ENCODE measurements around the gene SEMA6A. TPM values are rescaled to one million over a fixed set of nuclear protein-coding genes. Genes with fewer than 3 reads are reported as not detected.
A peak's percentile ranks its signal among the peaks of the same experiment; 100 is the strongest.

The SEMA6A gene
- total RNA-seq, 4 donors from 2014 or later: 2.5 to 6.5 (median 2.7) TPM

DNA sequence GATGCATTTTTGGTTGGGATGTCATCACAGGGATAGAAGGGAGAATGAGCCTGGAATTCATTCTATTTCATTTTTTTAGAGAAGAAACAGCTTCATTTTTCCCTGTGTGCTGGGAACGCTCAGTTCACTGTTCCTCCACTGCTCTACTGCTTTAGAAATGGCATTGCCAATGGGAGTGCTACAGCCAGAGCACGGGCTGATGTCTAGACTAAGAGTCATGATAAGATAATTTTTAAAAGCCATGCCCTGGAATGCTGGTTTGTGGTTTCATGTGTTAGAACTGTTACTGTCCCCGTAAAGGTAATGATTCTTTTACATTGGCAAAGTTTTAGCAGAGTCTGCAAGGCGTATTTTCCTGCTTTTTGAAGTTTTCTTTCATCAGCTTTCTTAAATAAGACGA, 119.6 kb downstream of the SEMA6A start:
- in situ Hi-C loops (cut with MboI; ENCODE audit: low sequenced_read_pairs in 4 of 4): no loop called here
- ATAC-seq: no peak

DNA sequence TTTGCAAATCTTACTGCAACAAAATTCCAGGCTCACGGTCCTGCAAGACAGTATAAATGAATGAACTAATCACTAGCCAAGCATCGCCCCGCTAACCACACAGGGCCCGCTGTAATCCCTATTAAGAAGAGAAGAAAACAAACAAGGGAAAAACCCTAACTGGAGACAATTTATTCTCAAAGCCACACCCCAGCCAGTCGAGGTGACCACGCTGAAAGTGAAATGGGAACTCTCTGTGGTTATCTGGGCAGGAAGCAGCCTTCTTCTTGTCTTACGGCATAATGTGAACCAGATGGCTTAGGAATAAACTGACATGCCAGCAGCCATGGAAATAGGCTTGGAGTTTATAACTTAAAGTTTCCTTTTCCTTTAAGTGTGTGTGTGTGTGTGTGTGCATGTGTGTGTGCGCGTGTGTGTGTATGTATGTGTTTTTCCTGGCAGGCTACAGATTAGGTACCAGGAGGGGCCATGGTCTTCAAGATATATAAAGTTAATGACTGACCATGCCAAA, 120.2 kb downstream of the SEMA6A start:
- DNase-seq (no peak), ATAC-seq (peak in 1 of 2 donors; percentile 46)
- in situ Hi-C loops (cut with MboI; ENCODE audit: low sequenced_read_pairs in 4 of 4) (no loop called here), intact Hi-C loops (cut with DNase I; ENCODE audit: low total_unique reads) (no loop called here)
- TF ChIP-seq POLR2A (IDR thresholded peaks at IDR 0.05) (no peak), CTCF (IDR thresholded peaks at IDR 0.05 in 4 of 5, conservative IDR thresholded peaks at IDR 0.05 in 1 of 5) (no peak)
- no peaks in the 10 kb centered on the region for H3K9me3 ChIP-seq
- no peaks in the 10 kb centered on the region for H3K36me3 ChIP-seq
- no peak overlapping the region for H3K27ac ChIP-seq
- no peaks in the 10 kb centered on the region for H3K27me3 ChIP-seq
- peaks cover 8 to 9% of the 10 kb centered on the region in 2 donors for H3K4me1 ChIP-seq
- no peak overlapping the region for H3K4me3 ChIP-seq

More for the DNA sequence above, 119.6 kb downstream of the SEMA6A start:
- Histone ChIP-seq H3K9me3 (no peaks in the 10 kb centered on the region), H3K4me1 (peaks cover 8 to 9% of the 10 kb centered on the region in 2 donors), H3K4me3 (no peak overlapping the region), H3K36me3 (no peaks in the 10 kb centered on the region), H3K27ac (no peak overlapping the region), H3K27me3 (no peaks in the 10 kb centered on the region)
- intact Hi-C loops (cut with DNase I; ENCODE audit: low total_unique reads): no loop called here
- DNase-seq: no peak
- TF ChIP-seq CTCF (IDR thresholded peaks at IDR 0.05 in 4 of 5, conservative IDR thresholded peaks at IDR 0.05 in 1 of 5) (no peak), POLR2A (IDR thresholded peaks at IDR 0.05) (no peak)

DNA sequence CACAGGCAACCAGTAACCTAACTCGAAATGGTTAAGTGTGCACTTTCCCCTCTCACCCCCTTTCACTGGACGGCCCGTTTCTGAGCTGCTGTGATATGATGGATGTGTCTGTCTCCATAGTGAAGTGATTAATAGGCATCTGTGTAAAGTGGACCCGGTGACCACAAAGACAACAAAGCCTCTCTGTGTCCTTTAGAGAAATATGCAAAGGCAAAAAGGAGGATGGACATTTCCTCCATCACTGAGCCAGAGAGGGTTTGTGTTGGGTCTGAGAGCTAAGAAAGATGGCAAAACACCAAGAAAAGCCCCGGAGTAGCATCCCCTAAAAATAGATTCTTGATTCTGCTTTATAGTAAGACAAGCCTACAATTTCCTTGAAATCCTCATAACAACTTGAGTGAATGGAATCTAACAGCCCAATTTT, 120.6 kb downstream of the SEMA6A start:
- Histone ChIP-seq H3K36me3 (no peaks in the 10 kb centered on the region), H3K4me1 (peaks cover 8 to 9% of the 10 kb centered on the region in 2 donors), H3K27me3 (no peaks in the 10 kb centered on the region), H3K27ac (no peak overlapping the region), H3K4me3 (no peak overlapping the region), H3K9me3 (no peaks in the 10 kb centered on the region)
- in situ Hi-C loops (cut with MboI; ENCODE audit: low sequenced_read_pairs in 4 of 4): no loop called here
- TF ChIP-seq CTCF (IDR thresholded peaks at IDR 0.05 in 4 of 5, conservative IDR thresholded peaks at IDR 0.05 in 1 of 5) (no peak), POLR2A (IDR thresholded peaks at IDR 0.05) (no peak)
- no peak for ATAC-seq
- DNase-seq: no peak
- intact Hi-C loops (cut with DNase I; ENCODE audit: low total_unique reads): no loop called here

DNA sequence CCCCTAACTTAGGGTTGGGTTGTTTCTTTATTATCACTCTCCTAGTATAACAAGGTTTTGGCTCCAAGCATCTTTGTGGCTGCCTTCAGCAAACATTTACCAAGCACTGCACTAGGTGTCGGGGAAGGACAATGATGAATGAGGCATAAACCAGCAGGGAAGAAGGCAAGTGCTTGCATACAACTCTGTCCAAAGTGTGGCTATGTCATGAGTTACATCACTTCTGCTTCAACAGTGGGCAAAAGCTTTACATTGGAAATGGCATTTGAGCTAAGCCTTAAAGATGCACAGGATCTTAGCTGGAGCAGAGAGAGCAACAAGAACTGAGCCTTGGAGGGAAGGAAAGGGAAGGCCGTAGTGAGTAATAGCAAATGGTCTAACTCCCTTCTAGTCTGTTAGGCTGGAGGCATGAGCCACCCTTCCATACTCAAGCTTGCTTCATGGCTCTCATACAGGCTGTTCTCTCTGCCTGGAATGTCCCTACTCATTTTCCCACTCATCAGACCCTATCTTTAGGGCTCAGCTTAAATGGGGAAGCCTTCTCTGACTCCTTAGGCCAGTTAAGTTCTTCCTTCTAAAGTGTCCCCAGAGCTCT, 121.8 kb downstream of the SEMA6A start:
- DNase-seq (no peak), ATAC-seq (no peak)
- Histone ChIP-seq H3K9me3 (no peaks in the 10 kb centered on the region), H3K27ac (no peak overlapping the region), H3K27me3 (no peaks in the 10 kb centered on the region), H3K36me3 (no peaks in the 10 kb centered on the region), H3K4me1 (peaks cover 8 to 9% of the 10 kb centered on the region in 2 donors), H3K4me3 (no peak overlapping the region)
- intact Hi-C loops (cut with DNase I; ENCODE audit: low total_unique reads) (no loop called here), in situ Hi-C loops (cut with MboI; ENCODE audit: low sequenced_read_pairs in 4 of 4) (no loop called here)
- TF ChIP-seq POLR2A (IDR thresholded peaks at IDR 0.05) (no peak), CTCF (IDR thresholded peaks at IDR 0.05 in 4 of 5, conservative IDR thresholded peaks at IDR 0.05 in 1 of 5) (no peak)

Data from gastrocnemius medialis (tissue), 4 donors.